GM21526 (cell line): ENCODE data around the gene LEKR1.
"Not testable (repeated sequence)": the region's sequence is repeated elsewhere in the genome, so short reads cannot be mapped to it uniquely, and the experiment has no call there.

Experiments
- ATAC-seq: cut with Tn5 transposase; IDR thresholded peaks from one replicate; pipeline ENCODE4 v1.9.1; 2021; ENCODE audit warnings: moderate library complexity; ENCODE audit not compliant: unreplicated experiment, low FRiP score

LEKR1 gene

DNA sequence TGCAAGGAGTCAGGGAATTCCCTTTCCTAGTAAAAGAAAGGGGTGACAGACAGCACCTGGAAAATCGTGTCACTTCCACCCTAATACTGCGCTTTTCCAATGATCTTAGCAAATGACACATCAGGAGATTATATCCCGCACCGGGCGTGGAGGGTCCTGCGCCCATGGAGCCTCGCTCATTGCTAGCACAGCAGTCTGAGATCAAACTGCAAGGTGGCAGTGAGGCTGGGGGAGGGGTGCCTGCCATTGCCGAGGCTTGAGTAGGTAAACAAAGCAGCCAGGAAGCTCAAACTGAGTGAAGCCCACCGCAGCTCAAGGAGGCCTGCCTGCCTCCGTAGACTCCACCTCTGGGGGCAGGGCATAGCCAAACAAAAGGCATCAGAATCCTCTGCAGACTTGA, 140.2 kb downstream of the LEKR1 start:
- not testable (repeated sequence) for ATAC-seq

DNA sequence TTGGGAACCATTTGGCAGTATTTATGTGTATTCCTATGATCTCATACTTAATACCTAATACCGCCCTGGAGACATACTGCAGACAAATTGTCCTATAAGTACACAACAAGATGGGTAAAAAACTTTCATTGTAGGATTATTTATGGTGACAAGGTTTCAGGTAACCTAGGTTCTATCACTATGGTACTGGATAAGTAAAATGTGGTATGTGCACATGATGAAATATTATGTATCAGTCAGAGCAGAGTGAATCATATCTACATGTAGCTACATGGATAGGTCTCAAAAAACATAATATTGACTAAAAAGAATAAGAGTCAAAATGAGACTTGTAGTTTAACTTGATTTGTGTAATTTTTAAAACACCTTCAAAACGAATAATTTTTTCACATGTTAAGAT, 147.8 kb downstream of the LEKR1 start:
- ATAC-seq, result no peak

DNA sequence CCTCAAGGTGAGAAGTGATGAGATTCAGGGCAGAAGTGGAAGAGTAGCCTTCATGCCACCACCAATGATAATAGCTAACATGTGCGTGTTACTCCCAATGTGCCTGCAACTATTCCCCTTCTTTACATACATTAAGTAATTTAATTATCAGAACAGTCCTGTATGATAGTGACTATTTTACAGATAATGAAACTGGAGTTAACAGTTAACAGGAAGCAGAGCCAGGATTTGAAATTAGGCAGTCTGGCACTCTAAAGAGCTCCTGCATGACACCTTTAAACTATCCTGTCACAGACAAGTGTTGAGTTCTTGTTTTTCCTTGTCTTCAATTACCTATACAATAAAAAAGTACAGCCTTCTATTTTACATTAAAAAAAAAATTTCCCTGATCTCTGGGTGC, 148.8 kb downstream of the LEKR1 start:
- no peak for ATAC-seq

DNA sequence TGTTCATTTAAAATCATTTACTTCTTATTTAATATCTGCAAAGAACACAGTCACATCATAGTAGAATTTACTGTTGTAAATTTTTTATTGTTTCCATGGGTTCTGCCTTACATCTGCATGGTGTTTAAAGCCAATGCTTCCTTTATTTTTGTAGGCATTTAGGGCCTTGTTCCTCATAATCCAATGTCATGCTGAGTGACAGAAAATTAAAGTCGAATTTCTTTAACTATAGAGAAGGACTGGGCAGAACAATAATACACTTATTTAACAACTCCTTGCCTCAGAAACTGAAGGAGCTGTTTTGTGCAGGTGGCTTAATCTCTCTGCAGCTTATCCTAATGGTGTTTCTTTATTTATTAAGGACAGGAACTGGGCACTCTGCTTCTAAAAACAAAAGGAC, 149.6 kb downstream of the LEKR1 start:
- no peak for ATAC-seq

DNA sequence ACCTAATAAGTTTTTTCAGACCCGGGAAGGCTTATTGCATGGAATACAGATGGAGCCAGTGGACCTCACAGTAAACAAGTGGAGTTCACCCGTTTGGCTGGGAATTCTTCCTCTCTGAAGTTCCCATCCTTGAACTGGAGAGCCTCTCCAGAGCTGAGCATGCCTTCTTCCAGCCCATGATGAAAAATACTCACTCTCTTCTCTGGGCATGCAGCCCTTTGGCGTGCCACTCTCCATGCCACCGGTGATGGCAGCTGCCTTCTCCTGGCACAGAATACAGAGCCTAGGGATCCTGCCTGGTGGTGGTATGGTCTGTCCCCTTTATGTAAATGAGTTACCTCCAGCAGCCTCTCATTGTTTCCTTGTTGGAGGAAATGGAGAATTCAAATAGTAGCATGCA, 150.8 kb downstream of the LEKR1 start:
- ATAC-seq, result no peak

DNA sequence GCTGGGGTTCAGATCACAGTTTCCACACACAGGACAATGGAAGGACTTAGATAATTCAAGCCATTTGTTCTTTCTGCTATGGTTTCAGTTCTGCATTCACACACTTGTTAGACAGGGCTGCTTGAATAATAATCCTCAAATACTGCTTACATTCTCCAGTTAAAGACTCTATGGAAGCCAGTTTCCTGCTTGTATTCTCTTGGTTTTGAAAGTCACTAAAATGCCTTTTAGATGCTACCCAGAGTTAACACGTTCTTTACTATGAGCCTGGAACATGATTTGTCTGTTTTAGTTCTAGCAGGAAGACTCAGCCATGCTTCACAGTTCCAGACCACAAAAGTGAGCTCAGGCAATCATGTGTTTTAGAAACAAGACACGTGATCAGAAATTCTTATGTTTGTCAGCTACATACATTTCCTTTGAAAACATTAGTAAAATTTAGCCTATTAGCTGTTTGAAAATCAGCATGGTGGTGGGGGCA, 152.4 kb downstream of the LEKR1 start:
- ATAC-seq, result peak; percentile 95

DNA sequence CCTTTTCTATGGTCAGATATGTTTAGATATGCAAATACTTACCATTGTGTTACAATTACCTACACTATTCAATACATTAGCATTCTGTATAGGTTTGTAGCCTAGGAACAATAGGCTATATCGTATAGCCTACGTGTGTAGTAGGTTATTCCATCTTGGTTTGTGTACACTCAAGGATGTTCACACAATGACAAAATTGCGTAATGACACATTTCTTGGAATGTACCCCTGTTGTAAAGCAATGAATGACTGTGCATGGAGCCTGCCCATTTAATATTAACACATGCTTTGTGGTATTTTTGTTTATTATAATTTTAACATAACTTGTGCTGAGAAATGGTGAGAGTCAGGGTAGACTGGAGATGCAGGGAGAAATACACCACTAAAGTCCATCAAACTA, 154.9 kb downstream of the LEKR1 start:
- no peak for ATAC-seq

DNA sequence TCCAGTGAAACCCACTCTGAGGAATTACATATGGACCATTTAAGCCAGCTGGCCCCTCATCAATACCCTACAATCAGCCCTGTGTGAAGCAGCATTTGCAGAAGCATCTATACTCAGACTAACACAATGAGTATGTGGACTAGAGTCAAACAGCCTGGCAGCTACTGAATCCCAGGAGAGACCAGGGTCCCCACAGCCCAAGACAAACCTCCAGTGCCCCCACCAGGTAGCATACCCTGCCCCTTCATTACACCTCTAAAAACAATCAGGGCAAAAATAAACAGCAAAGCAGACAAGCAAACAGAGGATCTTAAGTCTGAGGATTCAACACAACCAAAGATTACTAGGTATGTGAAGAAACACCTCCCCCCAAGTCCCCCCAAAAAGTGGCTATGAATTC, 157.4 kb downstream of the LEKR1 start:
- no peak for ATAC-seq

DNA sequence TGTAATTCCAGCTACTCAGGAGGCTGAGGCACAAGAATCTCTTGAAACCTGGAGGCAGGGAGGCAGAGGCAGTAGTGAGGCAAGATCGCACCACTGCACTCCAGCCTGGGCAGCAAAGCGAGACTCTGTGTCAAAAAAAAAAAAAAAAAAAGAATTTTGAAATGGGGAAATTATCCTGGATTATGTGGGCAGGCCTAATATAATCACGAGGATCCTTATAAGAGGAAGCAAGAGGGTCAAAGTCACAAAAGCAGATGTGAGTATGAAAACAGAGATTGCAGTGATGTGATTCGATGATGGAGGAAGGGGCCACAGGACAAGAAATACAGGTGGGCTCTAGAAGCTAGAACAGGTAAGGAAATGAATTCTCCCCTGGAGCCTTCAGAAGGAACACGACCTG, 159.6 kb downstream of the LEKR1 start:
- ATAC-seq, result no peak

DNA sequence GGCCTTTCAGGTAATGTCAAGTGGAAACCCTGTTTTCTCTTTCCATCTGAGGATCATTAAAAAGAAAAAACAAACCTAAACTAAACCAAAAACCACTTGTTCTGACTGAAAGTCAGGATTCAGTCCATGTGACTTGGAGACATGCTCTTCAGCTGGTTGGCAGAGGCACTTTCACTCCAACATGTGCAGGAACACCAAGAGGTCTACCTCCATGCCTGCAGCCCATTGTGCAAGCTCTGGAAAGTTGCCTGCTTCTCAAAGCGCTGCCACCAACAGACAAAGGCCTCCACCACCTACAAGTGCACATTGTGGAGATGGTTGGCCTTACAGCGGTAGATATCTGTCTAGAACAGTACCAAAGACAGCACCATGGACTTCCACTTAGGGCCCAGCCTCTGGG, 161.8 kb downstream of the LEKR1 start:
- ATAC-seq, result no peak

DNA sequence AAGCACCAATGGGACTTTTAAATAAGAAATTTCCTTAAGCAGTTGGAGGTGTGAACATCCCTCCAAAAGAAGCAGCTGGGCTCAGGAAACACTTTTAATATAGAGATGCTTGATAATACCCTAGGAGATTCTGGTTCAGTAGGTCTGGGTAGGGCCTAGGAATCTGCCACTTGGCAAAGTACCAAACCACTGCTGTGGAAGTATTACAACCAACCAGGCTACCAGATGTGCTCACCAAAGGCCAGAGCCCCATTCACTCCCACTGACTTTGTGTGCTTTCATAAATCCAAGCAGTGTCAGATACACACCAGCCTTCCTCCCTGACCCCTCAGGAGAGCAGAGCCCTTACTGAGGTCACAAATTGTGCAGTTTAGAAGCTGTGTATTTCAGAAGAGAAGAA, 171.2 kb downstream of the LEKR1 start:
- ATAC-seq, result no peak

DNA sequence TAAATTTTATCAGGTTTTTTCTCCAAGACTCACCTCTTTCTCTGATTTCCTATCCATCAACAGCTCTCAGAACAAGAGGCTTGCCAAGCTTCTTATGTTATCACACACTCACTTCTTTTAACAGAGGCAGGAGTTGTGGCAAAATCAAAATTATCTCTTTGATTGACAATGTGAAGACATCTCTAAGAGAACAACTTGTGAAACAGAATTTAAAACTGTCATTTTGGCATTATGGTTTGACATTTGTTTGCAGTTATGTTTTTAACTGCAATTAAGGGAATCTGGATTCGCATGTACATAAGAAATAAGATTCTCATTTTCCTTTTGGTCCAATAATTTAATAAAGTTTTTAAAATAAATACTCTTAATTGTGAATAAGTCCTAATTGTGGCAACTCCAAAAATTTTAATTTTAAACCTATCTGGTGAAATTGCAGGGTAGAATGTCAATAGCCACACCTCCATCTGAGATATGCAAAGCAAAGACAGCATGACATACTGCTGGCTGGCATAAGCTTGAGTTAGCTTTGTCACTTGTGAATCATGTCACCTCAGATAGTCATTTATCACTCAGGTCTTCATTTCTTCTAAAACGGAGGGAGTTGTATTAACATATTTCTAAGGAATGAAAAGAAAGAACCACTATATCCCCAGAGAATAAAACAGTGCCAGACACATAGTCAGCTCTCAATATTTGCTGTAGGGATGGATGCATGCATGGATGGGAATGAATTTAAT, 175.2 kb downstream of the LEKR1 start:
- no peak for ATAC-seq

DNA sequence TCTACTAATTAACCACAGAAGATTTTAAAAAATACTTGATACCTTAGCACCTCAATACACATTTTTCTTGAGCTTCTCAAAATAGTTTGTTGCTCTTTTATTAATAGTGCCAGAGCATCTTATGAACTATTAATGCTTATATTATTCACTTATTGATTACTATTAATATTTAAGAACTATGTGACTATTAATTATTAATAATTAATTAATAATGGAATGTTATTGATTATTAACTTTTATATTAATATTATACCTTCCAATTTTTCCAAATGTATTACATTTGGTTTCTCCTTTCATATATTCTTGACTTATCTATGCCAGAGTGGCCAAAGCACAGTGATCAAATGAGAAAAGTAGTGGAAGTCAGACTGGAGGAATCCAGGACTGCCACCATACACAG, 195.5 kb downstream of the LEKR1 start:
- ATAC-seq, result no peak

DNA sequence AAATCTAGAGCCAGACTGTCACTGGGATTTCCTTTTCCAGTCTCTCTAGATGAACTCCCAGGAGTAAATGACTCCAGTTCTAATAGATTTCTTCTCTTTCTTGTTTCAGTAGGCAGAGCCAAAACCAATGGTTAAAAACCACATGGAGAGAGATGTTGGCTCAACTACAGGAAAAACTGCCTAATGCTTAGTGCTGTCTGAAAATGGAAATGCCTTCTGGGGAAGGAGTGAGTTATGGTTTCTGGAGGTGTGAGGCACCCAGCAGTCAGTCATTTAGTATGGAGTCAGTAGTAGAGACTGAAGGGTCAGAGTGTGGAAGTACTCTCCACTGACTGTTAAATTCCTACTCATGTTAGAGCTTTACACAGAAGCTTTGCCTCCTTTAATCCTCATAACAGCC, 197.1 kb downstream of the LEKR1 start:
- no peak for ATAC-seq

DNA sequence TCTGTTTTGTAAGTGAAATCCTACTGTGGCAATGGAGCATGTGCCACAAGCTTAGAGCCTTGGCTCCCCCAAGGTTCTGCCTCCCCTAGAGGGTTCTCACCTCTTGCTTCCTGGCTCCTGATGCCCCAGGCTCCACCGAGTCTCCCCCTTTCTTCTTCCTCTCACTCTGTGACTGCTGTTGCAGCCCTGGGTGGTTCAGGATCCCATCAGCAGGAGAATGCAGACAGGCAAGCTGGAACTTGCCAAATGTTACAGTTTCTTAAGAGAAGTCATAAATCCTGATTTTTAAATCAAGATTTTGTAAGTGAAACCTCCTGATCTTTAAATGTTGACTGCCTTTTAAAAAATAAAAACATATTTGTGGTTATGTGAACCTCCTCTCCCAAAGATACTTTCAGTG, 199.9 kb downstream of the LEKR1 start:
- no peak for ATAC-seq

DNA sequence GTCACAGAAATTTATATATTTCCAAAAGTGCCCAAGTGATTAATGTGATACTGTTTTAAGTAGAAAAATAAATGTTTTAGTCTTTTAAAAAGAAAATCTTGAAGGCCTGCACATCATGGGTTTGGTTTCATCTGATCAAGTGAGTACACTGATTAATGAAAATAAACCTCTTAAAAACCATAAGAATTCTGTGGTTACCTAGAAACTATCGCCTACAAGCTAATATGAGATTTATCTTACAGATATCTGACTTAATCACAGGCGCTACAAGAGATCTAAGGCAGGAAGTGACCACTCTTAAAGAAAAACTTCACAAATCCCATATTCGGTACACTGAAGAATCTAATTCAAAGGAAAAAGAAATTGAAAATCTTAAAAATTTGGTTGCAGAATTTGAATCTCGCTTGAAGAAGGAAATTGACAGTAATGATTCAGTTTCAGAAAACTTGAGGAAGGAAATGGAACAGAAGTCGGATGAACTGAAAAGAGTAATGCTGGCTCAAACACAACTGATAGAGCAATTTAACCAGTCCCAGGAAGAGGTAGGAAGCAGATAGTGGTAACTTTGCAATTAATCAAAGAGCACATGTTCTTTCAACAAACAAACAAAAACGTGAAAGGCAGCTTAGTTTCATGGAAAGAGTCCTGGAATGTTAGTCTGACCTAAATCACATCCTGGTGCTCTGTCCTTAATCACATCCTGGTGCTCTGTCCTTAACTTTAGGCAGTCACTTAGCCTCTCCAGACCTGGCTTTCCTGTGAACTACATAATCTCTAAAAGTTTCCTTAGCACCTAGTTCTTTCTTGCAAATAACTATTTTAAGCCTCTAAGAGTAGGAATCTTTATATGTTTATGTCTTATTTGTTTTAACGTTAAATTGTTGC, 201.9 kb downstream of the LEKR1 start:
- ATAC-seq, result no peak

DNA sequence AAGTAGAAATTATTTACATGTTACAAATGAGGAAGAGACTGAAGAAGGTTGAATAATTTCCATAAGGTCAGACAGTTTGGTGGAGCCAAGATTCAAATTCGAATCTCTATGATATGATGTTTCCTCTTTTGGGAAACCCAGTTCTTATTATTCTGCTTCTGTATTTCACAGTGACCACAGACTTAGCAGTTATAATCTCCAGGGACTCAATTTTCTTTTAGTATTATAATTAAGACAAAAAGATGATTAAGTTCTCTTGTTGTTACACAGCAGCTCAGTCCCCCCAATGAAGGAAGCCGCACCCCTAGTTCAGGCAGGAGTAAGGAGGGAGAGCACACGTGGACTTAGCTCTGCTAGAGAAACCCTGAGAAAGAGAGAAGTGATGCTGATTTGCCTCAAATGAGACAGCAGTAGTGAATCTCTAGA, 203.2 kb downstream of the LEKR1 start:
- ATAC-seq, result no peak

DNA sequence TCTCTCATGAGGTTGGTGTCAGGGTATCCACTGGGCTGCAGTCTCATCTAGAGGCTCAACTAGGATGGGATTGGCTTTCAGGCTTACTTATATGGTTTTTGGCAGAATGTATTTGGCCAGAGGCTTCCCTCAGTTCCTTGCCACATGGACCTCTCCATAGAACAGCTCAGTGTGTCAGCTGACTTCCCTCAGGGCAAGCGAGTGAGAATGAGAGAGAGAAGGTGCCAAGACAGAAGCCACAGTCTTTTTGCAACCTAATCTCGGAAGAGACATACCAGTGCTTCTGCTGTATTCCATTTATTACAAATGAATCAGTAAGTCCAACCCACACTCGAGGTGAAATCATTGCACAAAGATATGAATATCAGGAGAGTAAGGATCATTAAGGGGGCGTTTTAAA, 204.6 kb downstream of the LEKR1 start:
- no peak for ATAC-seq

DNA sequence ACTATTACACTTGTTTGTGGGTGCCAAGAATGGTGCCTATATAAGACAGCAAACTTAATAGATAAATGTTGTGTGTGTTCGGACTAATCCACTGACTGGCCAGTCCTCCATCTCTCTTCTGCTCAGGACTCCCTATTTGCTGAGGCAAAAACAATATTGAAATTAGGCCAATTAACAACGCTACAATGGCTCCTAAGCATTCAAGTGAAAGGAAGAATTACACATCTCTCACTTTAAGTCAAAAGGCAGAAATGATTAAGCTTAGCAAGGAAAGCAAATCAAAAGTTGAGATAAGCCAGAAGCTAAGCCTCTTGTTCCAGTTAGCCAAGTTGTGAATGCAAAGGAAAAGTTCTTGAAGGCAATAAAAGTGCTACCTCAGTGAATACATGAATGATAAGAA, 206.8 kb downstream of the LEKR1 start:
- ATAC-seq, result no peak

DNA sequence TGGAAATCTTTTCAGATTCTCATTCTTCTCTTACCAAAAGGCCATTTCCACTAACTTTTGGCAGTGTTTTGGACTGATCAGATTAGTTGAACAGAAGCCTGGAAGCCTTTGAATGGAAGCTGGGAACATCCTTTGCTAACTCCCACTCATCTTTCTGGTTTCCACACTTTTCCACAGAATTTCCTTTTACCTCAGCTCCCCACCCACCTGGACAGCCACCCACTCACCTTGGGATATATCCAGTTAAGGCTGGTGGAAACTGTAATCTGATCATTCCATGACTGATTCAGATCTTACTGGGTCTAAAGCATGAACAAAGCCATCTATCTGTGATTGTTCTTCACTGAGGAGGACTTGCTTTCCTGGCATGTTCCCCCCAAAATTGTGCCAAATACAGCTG, 214.3 kb downstream of the LEKR1 start:
- no peak for ATAC-seq

DNA sequence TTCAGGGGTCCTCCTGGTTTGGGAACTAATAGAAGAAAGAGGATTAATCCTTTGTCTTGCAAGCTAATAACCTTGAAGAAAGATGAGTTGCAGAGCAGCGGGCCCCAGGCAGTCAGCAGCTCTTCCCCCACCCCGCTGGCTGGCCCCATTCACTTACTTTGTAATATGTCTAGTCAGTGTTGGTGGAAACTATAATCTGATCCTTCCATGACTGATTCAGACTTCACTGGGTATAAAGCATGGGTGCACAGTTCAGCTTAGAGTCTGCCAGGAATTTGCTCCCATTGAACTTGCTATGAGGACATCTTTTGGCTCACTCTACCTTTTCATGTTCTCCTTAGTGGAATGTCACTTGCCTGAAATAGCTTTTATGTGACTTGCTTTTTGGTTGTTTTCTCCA, 216.1 kb downstream of the LEKR1 start:
- ATAC-seq, result no peak

DNA sequence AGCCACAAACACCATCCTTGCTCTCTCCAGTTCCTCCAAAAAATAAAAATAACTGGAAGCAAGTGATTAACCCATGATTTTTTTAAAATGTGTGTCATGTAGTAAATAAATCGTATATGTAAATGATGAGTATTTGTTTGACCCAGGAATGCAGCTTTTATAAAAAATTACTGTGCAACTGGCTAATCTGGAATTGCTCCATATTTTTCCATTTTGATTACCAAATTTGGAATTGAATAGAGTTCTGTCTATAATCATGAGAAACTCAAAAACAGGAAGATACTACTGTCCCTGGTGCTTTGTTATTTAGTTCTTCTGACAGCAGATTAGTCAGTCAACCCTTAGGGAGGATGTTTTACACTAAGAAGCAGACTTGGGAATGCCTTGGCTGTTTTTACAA, 217.6 kb downstream of the LEKR1 start:
- ATAC-seq, result no peak
